K562 (cell line): ENCODE results near the gene RASIP1. TPM values are rescaled to one million over a fixed set of nuclear protein-coding genes. Genes with fewer than 3 reads are reported as not detected.

Experiments
- ATF7 ChIP-seq: fragments of 450-650 bp; IDR thresholded peaks from 2 replicates; pipeline ENCODE4 v1.7.1; 2014; ENCODE audit warnings: mild to moderate bottlenecking, moderate library complexity
- CEBPB ChIP-seq: fragments of 450-650 bp; IDR thresholded peaks from 2 replicates; pipeline ENCODE4 v1.6.1; 2016; ENCODE audit warnings: missing genetic modification characterization, missing compliant biosample characterization
- FOXJ2 ChIP-seq: fragments of 200-800 bp; sonication (Bioruptor generic); IDR thresholded peaks from 2 replicates; pipeline ENCODE4 v1.6.1; 2016; ENCODE audit warnings: missing genetic modification characterization, missing compliant biosample characterization
- GABPA ChIP-seq: fragments of 200-800 bp; sonication (Bioruptor generic); conservative IDR thresholded peaks from 2 replicates; pipeline ENCODE4 v1.6.1; 2016; ENCODE audit warnings: low read depth, missing genetic modification characterization, missing compliant biosample characterization
- NR2F6 ChIP-seq: fragments of 450-650 bp; formaldehyde crosslinking; IDR thresholded peaks from 2 replicates; pipeline ENCODE4 v1.4.0; 2020; ENCODE audit warnings: mild to moderate bottlenecking
- RFX1 ChIP-seq: fragments of 450-650 bp; IDR thresholded peaks from 2 replicates; pipeline ENCODE4 v1.6.1; 2016; ENCODE audit warnings: mild to moderate bottlenecking, moderate library complexity
- RFX7 ChIP-seq: fragments of 250-450 bp; sonication (Bioruptor Pico); IDR thresholded peaks from 2 replicates; pipeline ENCODE4 v1.5.1; 2021; ENCODE audit warnings: mild to moderate bottlenecking
- STAG1 ChIP-seq: sonication (generic); formaldehyde crosslinking; IDR thresholded peaks from 2 replicates; pipeline ENCODE4 v1.5.0; 2020; ENCODE audit warnings: missing genetic modification reagents, borderline replicate concordance
- ZBTB17 ChIP-seq: fragments of 450-650 bp; formaldehyde crosslinking; IDR thresholded peaks from 2 replicates; pipeline ENCODE4 v1.4.0; 2020; ENCODE audit warnings: mild to moderate bottlenecking
- ZBTB8A ChIP-seq: fragments of 450-650 bp; IDR thresholded peaks from 2 replicates; pipeline ENCODE4 v1.6.1; 2018; ENCODE audit warnings: mild to moderate bottlenecking, moderate library complexity; ENCODE audit not compliant: partially characterized antibody
- ZNF121 ChIP-seq: sonication (generic); formaldehyde crosslinking; conservative IDR thresholded peaks from 2 replicates; pipeline ENCODE4 v1.8.0; 2022; ENCODE audit warnings: missing genetic modification reagents
- ZNF23 ChIP-seq: fragments of 250-450 bp; sonication (Bioruptor Pico); IDR thresholded peaks from 2 replicates; pipeline ENCODE4 v1.4.0; 2020; ENCODE audit warnings: mild to moderate bottlenecking
- polyA plus RNA-seq, 8 experiments: library from polyadenylated mRNA; depleted of rRNA in 4 of 8; stranded (reverse) in 5 of 8; unstranded in 3 of 8; fragments of >200 nt; fragmentation: Nextera tagmentation in 2 of 8; fragmentation: Illumina TruSeq in 1 of 8; extraction: Ambion mirVana in 2 of 8; extraction: Trizol in 1 of 8; gene quantifications; 2 replicates each; pipeline versions ENCODE4 v1.2.1 to v1.2.3, GENCODE V29; 2011 to 2014; ENCODE audit warnings: inconsistent platforms in 1 of 8, missing spikeins in 1 of 8
- total RNA-seq, 7 experiments: library from RNA; depleted of rRNA in 6 of 7; stranded (reverse); fragments of >200 nt in 6 of 7; fragmentation: Illumina TruSeq in 2 of 7; extraction: Trizol in 2 of 7; gene quantifications; 2 replicates each; pipeline versions ENCODE4 v1.2.1 to v1.2.3, GENCODE V29; 2011 to 2021; ENCODE audit warnings: low replicate concordance in 1 of 7
- TF ChIP-seq, protein P1 (sequence below): fragments of 450-650 bp; formaldehyde crosslinking; IDR thresholded peaks from 2 replicates; pipeline ENCODE4 v1.4.0; 2020; ENCODE audit warnings: mild to moderate bottlenecking, moderate library complexity
- TF ChIP-seq, protein P2 (sequence below): fragments of 250-450 bp; sonication (Bioruptor Pico); IDR thresholded peaks from 2 replicates; pipeline ENCODE4 v1.5.0; 2022; ENCODE audit warnings: mild to moderate bottlenecking

Gene RASIP1
- total and polyA plus RNA-seq, 9 of the 15 experiments (the other 6 are each of a cell fraction or from before 2014, with no cell fraction given), result 0.20 to 4.7 (median 1.5) TPM

DNA sequence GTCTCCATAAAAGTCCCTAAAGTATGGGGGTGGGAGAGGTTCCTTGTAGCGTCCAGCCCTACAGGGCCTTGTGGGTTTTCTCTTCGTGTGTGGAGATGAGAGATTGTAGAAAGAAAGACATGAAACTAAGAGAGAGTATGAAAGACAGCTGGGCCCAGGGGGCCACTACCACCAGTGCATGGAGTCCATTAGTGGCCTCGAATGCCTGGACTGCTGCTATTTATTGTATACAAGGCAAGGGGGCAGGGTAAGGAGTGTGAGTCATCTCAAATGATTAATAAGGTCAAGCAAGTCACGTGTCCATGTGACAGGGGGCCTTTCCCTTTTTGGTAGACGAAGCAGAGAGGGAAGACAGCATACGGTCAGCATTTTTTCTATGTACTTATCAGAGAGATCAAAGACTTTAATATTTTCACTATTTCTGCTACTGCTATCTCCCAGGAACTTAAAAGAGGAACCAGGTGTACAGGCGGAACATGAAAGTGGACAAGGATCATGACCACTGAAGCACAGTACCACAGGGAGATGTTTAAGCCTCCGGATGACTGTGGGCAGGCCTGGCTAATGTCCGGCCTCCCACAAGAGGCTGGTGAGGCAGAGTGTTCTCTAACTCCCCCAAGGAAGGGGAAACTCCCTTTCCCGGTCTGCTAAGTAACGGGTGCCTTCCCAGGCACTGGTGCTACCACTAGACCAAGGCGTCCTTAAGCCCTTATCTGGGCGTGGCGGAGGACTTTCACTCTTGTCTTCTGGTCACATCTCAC lies 40.4 kb upstream of the RASIP1 start (continued):
- TF ChIP-seq, protein P1, sequence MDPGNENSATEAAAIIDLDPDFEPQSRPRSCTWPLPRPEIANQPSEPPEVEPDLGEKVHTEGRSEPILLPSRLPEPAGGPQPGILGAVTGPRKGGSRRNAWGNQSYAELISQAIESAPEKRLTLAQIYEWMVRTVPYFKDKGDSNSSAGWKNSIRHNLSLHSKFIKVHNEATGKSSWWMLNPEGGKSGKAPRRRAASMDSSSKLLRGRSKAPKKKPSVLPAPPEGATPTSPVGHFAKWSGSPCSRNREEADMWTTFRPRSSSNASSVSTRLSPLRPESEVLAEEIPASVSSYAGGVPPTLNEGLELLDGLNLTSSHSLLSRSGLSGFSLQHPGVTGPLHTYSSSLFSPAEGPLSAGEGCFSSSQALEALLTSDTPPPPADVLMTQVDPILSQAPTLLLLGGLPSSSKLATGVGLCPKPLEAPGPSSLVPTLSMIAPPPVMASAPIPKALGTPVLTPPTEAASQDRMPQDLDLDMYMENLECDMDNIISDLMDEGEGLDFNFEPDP, result no peak
- TF ChIP-seq ZBTB17 (CRISPR knock-in tag) (0 out of 2 replicates have a peak, but pooled peaks have one; percentile 16), ATF7 (peak; percentile 85), FOXJ2 (tag) (no peak; the same call in 1 of the 2 replicates), GABPA (tag) (peak; percentile 31; the same call in 1 of the 2 replicates), ZNF121 (CRISPR knock-in tag) (no peak), RFX1 (no peak), ZBTB8A (no peak), ZNF23 (CRISPR knock-in tag) (no peak), RFX7 (no peak), CEBPB (tag) (no peak), STAG1 (CRISPR knock-in tag) (no peak), NR2F6 (CRISPR knock-in tag) (no peak)
- TF ChIP-seq, protein P2, sequence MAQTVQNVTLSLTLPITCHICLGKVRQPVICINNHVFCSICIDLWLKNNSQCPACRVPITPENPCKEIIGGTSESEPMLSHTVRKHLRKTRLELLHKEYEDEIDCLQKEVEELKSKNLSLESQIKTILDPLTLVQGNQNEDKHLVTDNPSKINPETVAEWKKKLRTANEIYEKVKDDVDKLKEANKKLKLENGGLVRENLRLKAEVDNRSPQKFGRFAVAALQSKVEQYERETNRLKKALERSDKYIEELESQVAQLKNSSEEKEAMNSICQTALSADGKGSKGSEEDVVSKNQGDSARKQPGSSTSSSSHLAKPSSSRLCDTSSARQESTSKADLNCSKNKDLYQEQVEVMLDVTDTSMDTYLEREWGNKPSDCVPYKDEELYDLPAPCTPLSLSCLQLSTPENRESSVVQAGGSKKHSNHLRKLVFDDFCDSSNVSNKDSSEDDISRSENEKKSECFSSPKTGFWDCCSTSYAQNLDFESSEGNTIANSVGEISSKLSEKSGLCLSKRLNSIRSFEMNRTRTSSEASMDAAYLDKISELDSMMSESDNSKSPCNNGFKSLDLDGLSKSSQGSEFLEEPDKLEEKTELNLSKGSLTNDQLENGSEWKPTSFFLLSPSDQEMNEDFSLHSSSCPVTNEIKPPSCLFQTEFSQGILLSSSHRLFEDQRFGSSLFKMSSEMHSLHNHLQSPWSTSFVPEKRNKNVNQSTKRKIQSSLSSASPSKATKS, result no peak
